Measurements from ENCODE around the gene MFSD1.
"Not testable (repeated sequence)": the region's sequence is repeated elsewhere in the genome, so short reads cannot be mapped to it uniquely, and the experiment has no call there.

The MFSD1 gene

DNA sequence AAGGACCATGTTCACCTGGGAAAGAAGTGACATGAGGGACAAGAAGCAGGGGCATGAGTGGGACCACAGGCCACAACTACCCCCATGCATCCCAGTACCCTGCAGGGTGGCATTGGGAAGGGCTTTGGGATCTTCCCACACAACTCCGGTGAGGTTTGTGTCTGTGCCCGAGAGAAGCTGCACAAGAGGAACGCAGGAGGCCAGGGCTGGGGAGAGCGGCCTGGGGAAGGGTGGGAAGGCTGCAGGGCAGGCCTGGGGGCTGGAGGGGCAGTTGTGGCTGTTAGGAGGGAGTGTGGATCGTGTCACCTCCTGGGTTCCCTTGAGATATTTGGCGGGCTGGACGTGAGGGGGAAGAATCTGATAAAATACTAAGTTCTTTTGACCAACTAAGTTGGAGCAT, 25.3 kb upstream of the MFSD1 start:
- DNase-seq (ENCODE audit: low read depth in 1 of 2, low spot score in 1 of 2): no peak

- DNase-seq (ENCODE audit: low read depth in 1 of 2, low spot score in 1 of 2): no peak
Observed at GRCh38 chr3:158777161-158777873, 24.5 kb upstream of the MFSD1 start.

DNA sequence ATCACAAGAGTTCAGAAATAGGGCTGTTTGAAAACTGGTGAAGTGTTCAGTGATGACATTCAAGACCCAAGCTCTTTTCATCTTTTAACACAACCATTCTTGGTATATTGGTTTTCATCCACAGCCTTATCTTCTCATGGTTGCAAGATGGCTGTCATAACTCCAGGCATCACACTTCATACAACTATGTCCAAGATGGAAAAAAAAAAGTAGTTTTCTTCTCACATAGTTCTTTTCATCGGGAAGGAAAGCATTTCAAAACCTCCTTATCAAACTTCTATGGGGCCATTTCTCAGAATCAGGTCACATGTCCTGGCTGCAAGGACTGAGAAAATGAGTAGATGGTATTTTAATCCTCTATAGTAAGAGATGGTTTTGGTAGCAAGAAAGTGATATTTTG, 21.1 kb upstream of the MFSD1 start:
- no peak for DNase-seq (ENCODE audit: low read depth in 1 of 2, low spot score in 1 of 2)

DNA sequence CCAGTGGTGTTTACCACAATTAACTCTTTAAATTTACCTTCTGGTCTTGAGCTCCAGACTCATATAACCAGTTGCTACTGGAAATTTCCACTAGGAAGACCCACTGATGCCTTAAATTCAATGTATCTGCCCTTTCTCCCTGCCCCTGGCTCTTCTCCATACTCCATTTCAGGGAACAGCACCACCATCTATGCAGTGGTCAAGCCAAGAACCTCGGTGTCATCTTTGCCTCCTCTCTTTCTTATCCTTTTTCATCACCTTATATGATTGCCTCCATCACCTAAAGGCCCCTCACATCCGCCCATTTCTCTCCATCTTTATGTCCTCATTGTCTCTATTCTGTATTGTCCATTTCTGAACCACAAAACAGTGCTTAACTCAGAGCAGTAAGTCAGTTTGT, 20.7 kb upstream of the MFSD1 start:
- no peak for DNase-seq (ENCODE audit: low read depth in 1 of 2, low spot score in 1 of 2)

DNA sequence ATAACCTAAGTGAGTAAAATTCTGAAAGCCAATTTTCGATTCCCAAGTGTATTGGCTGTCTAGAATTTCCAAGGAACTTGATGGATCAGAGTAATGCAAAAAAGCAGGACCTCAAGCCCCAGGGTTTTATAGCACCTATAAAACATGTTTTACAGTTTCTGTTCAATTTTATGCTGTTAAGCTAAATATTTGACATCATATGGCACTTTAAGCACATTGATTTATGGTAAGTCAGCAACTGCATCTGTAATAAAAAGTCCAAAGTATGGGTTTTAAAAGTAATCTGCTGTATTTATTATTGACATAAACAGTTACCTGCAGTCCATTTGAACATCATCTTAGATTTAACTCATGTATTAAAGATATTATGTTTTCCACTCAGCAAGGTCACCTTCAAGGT, 20.0 kb upstream of the MFSD1 start:
- DNase-seq (ENCODE audit: low read depth in 1 of 2, low spot score in 1 of 2): no peak

DNA sequence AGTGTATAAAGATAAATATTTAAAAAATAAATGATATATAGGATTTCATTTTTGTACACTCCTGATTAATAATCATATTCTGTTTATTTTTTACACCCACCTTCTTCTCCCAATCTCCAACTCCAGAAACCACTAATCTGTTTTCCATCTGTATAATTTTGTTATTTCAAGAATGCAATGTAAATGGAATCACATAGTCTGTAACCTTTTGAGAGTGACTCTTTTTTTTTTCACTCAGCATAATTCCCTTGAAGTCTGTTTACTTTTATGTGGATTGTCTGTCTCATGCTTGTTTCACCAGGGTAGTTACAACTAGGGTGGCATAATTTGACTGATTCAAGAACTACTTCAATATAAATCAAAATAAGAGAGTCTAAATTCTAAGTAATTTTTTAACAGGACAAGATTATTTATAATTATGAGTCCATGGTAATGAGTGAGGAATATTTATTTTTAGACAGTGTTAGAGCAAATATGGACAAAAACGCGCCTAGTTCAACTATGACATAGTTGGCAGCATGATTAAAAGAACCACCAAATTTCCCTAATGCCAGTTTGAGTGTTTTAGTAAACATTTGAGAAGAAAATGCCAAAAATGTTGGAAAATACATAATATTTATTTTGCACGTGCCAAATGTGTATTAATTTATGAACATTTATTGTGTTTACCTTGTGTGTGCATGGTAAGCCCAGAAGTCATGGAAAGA, 19.4 kb upstream of the MFSD1 start:
- DNase-seq (ENCODE audit: low read depth in 1 of 2, low spot score in 1 of 2): no peak

DNA sequence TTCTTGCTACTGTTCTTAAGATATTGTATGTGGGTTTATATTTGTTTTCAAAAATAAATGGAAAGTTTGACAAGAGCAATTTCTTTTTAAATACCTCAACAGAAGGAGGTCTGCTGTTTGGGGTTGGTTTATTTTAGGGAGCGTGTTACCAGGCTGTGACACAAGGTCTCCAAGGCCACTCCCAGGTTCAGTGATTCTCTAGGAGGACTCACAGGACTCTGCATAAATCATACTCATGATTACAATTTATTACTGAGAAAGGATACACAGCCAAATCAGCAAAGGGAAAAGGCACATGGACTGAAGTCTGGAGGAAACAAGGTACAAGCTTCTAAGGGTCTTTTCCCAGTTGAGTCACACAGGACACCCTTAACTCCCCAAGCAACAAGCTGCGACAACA, 18.8 kb upstream of the MFSD1 start:
- DNase-seq (ENCODE audit: low read depth in 1 of 2, low spot score in 1 of 2): no peak

DNA sequence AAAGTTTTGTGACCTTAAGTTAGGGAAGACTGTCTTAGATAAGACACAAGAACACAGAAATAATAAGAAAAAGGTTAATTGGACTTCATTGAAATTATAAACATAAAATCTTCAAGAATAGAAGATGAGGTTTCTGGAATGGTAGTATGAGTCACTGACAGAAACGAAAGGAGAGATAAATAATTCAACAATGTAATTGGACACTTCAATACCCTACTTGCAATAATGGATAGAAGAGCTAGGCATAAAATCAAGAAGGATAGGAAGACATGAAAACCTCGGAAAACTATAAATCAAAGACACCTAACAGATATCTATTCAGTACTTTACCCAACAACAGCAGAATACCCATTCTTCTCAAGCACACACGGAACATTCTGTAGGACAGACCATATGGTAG, 15.9 kb upstream of the MFSD1 start:
- DNase-seq (ENCODE audit: low read depth in 1 of 2, low spot score in 1 of 2): no peak

- DNase-seq (ENCODE audit: low read depth in 1 of 2, low spot score in 1 of 2): no peak
Observed at GRCh38 chr3:158788446-158788845, 13.4 kb upstream of the MFSD1 start.

DNA sequence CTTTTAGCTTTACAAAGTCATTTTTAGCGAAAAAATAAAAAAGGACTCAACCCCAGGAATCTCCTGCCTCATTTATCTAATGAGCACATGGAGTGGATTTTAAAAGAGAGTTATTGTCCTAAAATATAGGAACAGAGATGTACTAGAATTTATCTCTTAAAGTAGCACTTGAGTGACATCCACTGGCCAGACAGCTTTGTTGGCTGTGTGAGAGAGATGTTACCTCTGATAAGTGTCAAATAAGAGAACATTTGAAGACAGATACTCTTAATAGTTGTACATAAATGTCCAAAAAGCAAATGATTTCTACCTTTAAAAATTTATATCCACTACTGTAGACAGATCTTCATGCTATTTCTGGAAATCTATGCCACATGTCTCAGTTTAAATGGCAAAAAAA, 12.3 kb upstream of the MFSD1 start:
- no peak for DNase-seq (ENCODE audit: low read depth in 1 of 2, low spot score in 1 of 2)

- DNase-seq (ENCODE audit: low read depth in 1 of 2, low spot score in 1 of 2): no peak
Observed at GRCh38 chr3:158790901-158791589, 10.8 kb upstream of the MFSD1 start.

DNA sequence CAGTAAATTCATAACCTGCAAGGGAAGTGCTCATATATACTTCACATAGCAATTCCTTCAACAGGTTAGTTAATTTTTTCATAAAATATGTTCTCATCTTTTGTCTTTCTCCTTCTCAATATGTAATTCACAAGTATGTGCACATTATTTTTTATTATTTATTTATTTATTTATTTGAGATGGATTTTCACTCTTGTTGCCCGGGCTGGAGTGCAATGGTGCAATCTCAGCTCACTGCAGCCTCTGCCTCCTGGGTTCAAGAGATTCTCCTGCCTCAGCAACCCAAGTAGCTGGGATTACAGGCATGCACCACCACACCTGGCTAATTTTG, 10.3 kb upstream of the MFSD1 start:
- not testable (repeated sequence) for DNase-seq (ENCODE audit: low read depth in 1 of 2, low spot score in 1 of 2)

- no peak for DNase-seq (ENCODE audit: low read depth in 1 of 2, low spot score in 1 of 2)
Observed at GRCh38 chr3:158792709-158793108, 9.1 kb upstream of the MFSD1 start.

- DNase-seq (ENCODE audit: low read depth in 1 of 2, low spot score in 1 of 2): no peak
Observed at GRCh38 chr3:158794206-158794605, 7.6 kb upstream of the MFSD1 start.

- DNase-seq (ENCODE audit: low read depth in 1 of 2, low spot score in 1 of 2): no peak
Observed at GRCh38 chr3:158794936-158795518, 6.8 kb upstream of the MFSD1 start.

DNA sequence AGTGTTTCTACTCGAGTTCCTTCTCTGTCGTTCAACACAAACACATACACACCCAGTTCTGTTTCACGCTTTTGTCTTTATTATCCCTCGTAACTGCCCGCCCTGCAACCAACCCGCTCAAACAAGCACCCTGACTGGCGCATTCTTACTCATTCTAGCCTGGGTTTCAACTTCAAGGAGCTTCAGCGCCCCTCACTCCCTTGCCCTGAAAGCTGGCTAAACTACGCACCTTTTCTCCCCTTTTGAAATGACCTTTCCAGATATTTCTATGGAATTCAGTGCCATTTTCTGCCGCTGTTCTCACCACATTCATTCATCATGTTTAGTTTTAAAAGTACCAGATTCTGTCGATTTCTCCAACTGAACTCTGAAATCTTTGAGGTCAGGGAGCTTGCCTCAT, 653 bp upstream of the MFSD1 start:
- no peak for DNase-seq (ENCODE audit: low read depth in 1 of 2, low spot score in 1 of 2)

DNA sequence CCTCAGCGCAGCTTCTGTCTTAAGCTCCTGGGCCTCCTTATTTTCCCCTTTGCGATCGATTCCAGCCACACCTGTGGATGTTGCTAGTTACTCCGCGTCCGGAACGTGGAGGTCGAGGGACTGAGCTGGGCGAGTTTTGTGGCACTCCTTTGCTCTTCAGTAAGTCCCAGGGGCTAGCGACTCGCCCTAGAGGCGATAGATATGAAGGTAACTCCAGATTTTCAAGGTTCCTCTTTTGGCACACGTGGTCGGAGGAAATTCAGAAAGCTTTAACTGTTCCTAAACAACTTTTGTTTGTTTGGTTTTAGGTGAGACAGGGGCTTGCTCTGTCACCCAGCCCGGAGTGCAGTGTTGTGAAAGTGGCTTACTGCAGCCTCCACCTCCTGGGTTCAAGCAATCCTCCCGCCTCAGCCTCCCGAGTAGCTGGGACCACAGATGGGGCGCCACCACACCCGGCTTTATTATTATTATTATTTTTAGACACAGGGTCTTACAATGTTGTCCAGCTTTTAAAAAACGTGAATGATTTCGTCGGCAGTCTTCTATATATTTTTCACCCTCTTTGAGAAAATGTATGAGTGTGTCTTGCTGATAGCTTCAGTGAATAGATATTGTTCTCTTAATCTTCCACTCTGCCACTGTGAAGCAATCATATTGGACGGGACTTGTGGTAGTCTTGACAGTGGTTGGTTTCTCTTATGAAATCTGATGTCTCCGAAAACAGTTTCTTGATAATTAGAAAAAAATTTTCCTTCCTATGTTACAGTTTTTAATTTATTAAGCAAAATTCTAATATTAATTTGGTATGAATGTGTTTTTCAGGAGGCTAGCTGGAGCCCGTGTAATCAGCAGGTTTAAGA, 785 bp downstream of the MFSD1 start:
- no peak for DNase-seq (ENCODE audit: low read depth in 1 of 2, low spot score in 1 of 2)

- DNase-seq (ENCODE audit: low read depth in 1 of 2, low spot score in 1 of 2): no peak
Observed at GRCh38 chr3:158804441-158804840, 2.6 kb downstream of the MFSD1 start.

DNA sequence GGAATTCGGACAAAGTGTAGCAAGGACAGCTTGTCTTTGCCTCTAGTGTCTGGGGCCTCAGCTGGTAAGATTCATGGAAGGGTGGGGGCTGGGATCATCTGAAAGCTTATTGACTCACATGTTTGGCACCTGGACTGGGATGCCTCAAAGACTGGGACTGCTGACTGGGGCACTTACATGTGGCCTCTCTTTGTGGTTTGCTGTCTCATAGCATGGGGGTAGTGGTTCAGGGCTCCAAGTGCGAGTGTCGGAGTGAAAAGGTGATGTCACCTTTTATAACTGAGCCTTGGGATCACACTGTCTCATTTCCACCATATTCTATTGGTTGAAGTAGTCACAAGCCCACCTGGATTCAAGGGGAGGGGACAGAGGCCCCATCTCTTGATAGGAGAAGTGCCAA, 6.8 kb downstream of the MFSD1 start:
- DNase-seq (ENCODE audit: low read depth in 1 of 2, low spot score in 1 of 2): no peak

DNA sequence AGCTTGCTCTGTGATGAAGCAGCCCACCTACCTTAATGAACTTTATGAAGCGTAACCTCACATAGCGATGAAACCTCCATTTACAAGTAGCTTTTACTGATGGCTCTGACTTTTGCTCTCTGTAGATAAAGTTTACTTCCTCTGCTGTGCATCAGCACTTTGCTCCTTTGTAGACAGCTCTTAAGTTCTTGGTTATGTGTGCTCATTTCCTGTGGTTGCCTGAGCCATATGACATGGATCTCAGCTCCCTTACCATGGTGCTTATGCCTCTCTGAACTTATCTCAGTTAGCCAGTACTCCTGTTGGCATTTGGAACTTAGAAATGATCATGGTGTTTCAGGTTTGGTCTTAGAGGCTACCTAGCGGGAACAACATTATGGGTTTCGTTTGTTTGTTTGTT, 7.8 kb downstream of the MFSD1 start:
- no peak for DNase-seq (ENCODE audit: low read depth in 1 of 2, low spot score in 1 of 2)

Measured in stimulated activated CD4-positive, alpha-beta T cell treated with anti-CD3 and anti-CD28 coated beads, Interleukin-15, amount 100 ng/mL, for 1 hour (primary cell).